ENCODE results near the gene BUB1B.

BUB1B gene

GRCh38 chr15:40258544-40258943 is 97.7 kb downstream of the BUB1B start:
- no peak for TF ChIP-seq CTCF (IDR thresholded peaks at IDR 0.05; ENCODE audit: insufficient read depth, low read depth, low read length, missing control alignments)
- DNase-seq (ENCODE audit: low read depth) = no peak
- H3K4me3 ChIP-seq (ENCODE audit: low read length) = no peak overlapping the region

GRCh38 chr15:40259021-40259420 is 98.2 kb downstream of the BUB1B start:
- no peak overlapping the region for H3K4me3 ChIP-seq (ENCODE audit: low read length)
- TF ChIP-seq CTCF (IDR thresholded peaks at IDR 0.05; ENCODE audit: insufficient read depth, low read depth, low read length, missing control alignments) = no peak
- DNase-seq (ENCODE audit: low read depth) = no peak

GRCh38 chr15:40263024-40263754 is 102.3 kb downstream of the BUB1B start:
- DNase-seq (ENCODE audit: low read depth) = no peak
- TF ChIP-seq CTCF (IDR thresholded peaks at IDR 0.05; ENCODE audit: insufficient read depth, low read depth, low read length, missing control alignments) = no peak
- H3K4me3 ChIP-seq (ENCODE audit: low read length) = no peak overlapping the region

GRCh38 chr15:40264321-40265153 is 103.7 kb downstream of the BUB1B start:
- no peak overlapping the region for H3K4me3 ChIP-seq (ENCODE audit: low read length)
- DNase-seq (ENCODE audit: low read depth) = no peak
- no peak for TF ChIP-seq CTCF (IDR thresholded peaks at IDR 0.05; ENCODE audit: insufficient read depth, low read depth, low read length, missing control alignments)

- TF ChIP-seq CTCF (IDR thresholded peaks at IDR 0.05; ENCODE audit: insufficient read depth, low read depth, low read length, missing control alignments) = no peak
- no peak overlapping the region for H3K4me3 ChIP-seq (ENCODE audit: low read length)
- no peak for DNase-seq (ENCODE audit: low read depth)
These were observed 104.5 kb downstream of the BUB1B start for GRCh38 chr15:40265355-40265754.

GRCh38 chr15:40265875-40266274 is 105.0 kb downstream of the BUB1B start:
- DNase-seq (ENCODE audit: low read depth) = no peak
- TF ChIP-seq CTCF (IDR thresholded peaks at IDR 0.05; ENCODE audit: insufficient read depth, low read depth, low read length, missing control alignments) = no peak
- H3K4me3 ChIP-seq (ENCODE audit: low read length) = no peak overlapping the region
